HG03097 (cell line): ENCODE results near the gene HPSE2.
A peak's percentile ranks its signal among the peaks of the same experiment; 100 is the strongest.

ENCODE experiments used
- ATAC-seq: cut with Tn5 transposase; IDR thresholded peaks from one replicate; pipeline ENCODE4 v1.9.1; 2021; ENCODE audit not compliant: unreplicated experiment, low FRiP score

The HPSE2 gene

DNA sequence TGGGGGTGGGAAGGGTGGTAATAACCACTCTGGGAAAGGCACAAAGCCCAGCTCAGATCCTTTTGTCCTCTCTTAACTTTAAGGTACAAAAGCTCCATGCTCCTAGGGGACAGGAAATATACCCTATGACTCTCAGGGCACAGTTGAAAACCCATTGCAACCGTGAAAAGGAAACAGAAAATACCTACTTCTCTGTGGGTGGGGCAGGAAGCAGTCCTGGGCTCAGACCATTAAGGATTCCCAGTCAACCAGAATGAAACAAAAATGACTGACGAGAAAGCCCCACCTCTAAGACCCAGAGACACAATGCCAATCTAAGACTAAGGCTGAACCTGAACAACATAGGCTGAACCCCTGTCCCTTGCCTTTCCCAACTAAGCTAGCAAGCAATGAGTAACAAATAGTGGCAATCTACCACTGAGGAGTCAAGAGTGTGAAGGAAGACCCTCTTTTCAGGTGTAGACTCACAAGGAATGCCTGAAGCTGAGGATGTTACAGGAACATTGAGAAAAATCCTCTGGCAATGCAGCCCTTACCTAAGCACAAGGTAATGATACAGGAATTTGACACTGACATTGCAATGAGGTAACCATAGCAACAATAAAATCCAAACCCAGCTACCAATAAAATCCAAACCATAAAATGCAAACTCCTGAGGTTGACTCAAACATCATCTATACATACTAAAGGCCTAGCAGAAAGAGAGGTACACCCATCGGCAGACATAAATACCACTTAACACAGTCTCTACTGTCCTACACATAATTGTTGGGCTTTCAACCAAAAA is 380.1 kb downstream of the HPSE2 start:
- peak; percentile 77 for ATAC-seq

DNA sequence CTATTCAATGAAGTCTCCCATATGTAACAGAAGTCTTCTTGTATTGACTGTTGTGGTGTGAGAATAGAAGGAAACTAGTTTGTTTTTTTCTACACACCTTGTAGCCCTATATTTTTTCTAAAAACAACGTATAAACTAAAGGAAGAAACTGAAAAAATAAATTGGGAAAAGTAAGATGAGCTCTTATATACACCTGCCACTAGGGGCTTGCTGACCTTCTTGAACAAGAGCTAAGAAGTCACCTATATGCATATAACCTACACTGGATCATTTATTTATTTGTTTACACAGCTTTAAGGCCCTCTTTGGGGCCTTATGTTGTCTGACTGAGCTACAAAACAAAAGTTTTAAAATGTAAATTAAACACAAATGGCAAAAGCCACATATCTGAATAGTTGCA is 383.0 kb downstream of the HPSE2 start:
- ATAC-seq: no peak

DNA sequence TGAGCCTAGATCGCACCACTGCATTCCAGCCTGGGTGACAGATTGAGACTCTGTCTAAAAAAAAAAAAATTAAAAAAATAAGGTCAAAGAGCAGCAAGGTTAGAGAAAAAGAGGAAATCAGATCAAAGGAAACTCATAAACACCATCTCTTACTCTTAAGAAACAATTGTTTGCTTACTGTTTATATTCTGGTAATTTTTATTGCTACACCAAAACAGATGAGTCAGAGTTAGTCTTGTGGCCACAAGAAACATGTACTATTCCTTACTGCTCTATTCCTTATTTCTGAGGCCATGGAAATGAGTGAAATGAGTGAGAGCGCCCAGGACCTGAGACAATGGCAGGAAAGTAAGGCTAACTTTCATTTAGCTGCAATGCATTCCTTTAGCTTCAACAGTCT is 387.3 kb downstream of the HPSE2 start:
- no peak for ATAC-seq

DNA sequence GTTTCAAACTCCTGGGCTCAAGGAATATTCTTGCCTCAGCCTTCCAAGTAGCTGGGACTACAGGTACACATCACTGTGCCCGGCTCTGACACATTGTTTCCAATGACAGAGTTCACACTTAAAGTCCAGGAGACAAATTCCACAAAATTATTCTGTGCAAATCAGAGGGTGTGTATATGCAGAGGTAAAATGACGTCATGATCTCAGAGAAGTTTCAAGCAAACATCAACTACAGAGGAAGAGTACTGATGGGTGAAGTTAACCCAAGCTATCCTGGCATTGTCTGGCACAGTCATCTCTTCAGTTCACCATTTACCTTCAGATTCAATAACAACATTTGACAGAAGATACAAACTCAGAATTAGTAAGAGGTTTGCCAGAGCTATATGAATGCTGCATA is 388.9 kb downstream of the HPSE2 start:
- no peak for ATAC-seq

DNA sequence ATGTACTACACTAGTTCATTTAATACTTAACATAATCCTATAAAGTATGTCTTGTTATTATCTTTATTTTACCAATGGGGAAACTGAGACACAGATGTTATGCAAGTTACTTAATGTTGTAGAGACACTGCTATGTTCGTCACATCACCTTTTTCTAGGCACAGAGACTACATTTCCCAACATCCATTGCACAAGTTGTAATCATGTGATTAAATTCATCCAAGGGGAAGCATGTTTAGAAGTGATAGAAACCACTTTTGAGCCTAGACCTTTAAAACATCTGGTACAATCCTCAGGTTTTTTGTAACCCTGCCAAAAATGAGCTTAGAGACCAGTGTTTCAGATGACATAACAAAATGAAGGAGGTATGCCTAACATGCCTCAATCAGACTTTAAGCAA is 402.1 kb downstream of the HPSE2 start:
- no peak for ATAC-seq

DNA sequence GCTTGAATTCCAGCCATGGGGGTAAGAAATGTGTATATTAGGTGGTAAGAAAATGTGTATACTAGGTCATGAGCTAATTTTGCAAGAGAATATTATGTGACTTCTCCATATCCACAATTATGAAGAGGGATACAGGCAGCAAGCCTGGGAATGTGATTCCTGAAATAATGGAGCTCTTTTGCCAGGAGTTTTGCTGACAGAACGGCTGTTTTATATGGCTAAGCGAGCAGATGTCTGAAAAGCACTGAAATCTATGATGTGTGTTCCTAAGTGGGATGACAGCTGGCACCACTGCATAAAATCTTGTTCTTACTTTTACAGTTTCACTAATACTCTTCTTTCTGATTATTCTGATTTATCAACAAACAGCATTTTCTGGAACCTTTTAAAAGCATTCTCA is 402.9 kb downstream of the HPSE2 start:
- no peak for ATAC-seq

DNA sequence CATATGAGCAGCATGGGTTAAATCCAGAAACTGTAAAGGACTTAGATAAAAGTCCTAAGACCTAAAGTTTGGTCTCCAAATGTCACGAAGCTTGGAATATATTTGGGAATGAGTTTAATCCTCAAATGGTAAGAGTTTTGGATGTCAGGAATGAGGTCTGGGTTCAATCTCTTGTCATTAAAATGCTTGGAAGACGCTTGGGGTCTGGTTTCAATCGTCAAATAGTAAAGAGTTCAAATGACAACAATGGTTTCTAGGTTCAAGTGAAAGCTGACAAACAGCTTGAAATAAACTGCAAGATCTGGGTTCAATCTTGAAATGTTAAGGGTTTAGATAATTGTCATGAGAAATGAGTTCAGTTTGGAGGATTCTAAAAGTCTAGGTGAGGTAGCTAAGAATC is 403.5 kb downstream of the HPSE2 start:
- no peak for ATAC-seq

DNA sequence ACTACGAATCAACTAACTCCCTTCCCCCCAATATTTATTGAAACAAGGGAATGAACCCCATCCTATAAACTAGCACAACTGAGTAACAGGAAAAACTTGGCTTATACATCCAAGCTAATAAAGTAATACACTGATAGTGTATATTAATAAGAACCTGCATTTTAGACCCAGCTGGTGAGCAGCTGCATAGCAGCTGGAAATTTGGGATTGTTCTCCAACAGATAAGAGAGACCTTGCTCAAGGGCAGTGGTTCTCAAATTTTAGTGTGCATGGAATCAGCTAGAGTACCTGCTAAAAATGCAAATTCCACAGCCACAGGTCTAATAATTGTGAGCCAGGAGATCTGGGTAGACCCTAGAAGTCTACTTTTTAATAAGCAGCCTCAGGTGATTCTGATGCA is 404.3 kb downstream of the HPSE2 start:
- no peak for ATAC-seq

DNA sequence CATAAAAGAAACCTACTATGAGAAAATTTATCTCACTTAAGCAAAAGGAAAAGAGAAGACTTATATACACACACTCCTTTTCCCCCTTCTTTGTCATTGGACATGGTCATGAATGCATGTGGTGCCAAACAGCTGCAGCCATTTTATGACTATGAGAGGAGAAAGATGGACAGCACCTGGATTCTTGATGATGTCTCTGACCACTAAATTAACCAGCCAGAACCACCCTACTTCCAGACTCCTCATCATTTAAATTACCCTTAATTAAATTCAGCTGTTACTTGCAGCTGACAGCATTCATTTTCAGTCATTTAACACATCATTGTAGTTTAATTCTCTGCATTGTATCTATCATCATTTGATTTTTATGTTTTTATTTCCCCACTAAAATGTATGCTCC is 409.9 kb downstream of the HPSE2 start:
- no peak for ATAC-seq

DNA sequence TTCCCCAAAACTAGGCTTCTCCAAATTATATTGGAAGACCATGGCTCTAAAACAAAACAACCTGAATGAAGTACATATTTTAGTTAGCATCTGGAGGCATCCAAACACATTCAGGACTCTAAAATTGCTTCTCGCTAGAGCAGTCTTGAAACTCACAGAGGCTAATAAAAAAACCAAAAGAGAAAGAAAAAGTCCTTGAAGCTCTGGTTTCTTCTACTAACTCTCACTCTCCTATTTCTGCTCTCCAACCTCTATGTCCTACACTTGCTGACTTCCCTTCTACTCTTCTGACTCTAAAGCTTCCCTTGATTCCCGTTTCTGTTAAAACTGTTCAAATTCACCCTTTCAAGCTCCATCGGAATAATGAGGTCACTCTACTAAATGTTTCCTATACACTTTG is 418.3 kb downstream of the HPSE2 start:
- ATAC-seq: no peak

DNA sequence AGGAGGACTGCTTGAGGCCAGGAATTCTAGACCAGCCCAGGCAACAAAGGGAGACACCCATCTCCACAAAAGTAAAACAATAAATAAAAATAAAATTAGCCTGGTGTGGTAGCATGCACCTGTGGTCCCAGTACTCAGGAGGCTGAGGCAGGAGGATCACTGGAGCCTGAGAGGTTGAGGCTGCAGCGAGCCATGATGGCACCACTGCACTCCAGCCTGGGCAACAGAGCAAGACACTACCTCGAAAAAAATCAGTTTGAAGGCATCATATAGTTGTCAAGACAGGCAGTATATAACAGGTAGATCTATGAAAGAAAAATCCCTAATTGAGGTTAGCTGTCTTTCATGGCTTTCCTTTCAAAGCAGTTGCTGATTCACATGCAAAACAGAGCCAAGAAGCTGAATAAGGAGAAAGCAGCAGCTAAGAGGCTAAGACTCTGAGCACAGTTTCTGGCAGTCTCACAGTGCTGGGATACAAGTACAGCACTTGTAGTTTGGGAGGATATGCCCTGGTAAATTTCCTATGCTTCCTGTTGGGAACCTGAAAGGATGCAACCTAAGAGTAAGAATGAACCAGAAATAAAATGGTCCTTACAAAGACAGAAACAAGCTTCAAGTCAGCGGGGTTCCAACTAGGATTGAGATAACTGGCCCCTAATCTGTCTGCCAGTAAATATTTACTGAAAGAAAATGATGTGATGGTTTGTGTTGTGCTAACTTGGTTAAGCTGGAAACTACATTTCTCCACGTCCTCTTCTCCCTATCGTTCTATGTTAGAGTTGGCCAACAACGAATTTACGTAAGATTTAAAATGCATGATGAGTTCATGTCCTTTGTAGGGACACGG is 420.4 kb downstream of the HPSE2 start:
- ATAC-seq: no peak

DNA sequence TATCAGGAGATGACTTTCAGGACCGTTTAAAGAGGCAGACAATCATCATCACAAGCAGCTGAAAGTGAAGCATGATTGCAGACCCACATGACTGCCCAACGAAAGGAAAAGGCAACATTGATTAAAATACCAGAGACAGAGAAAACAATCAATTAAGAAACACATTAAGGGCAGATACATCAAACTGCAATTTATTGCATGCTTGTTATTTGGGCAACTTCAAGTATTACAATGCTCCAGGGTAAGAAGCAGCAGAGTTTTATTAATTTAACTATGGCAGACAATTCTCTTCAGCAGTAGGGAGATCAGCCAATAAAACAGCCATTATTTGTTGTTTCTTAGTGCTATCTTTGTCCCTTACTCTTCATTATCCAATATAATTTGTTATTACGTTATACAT is 421.2 kb downstream of the HPSE2 start:
- no peak for ATAC-seq

DNA sequence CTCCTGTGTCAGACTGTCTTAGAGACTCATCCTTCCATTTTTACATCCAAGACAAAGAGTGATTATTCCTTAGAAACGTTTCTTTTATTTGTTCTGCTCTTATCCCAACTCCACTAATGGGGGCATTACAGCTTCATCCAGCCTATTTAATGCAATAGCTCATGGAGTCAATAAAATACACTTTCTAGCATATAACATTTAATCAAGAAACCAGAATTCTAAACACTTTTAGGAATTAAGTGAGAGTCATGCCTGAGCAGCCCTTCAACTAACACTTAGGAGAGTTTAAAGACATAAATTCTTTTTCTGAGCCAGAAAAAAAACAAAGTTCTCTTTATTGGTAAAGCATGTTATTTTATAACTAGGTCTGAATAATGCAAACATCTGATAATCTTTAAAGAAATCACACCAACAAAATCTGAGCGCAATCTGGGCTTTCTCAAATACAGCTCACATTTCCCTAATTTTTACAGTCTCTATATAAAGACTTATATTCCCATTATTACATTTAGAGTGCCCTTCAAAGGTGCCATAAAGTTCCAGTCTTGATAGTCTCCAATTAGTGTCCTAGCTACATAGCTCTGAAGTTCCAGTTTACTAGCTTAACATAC is 427.3 kb downstream of the HPSE2 start:
- no peak for ATAC-seq

DNA sequence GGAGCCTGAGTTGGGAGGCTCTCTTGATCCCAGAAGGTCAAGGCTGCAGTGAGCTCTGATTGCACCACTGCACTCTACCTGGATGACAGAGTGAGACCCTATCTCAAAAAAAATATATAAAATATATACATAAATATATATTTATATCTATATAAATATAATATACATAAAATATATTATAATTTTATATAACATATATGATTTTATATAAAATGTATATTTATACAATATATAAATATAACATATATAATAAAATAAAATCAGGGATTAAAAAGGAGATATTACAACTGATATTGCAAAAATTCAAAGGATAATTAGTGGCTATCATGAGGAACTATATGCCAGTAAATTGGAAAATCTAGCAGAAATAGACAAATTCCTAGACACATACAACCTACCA is 435.4 kb downstream of the HPSE2 start:
- no peak for ATAC-seq

DNA sequence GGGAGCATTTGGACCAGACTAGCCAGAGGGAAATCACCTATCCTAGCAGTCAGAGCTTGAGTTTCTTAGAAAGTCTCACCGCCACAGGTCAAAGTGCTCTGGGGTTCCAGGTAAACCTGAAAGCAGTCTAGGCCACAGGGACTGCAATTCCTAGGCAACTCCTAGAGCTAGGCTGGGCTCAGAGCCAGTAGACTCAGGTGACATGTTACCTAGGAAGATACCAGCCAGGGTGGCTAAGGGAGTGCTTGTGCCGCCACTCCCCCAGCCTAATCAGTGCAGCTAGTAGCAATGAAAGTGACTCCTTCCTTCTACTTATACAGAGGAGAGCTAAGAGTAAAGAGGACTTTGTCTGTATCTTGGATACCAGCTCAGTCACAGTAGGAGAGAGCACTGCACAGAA is 440.2 kb downstream of the HPSE2 start:
- ATAC-seq: no peak

DNA sequence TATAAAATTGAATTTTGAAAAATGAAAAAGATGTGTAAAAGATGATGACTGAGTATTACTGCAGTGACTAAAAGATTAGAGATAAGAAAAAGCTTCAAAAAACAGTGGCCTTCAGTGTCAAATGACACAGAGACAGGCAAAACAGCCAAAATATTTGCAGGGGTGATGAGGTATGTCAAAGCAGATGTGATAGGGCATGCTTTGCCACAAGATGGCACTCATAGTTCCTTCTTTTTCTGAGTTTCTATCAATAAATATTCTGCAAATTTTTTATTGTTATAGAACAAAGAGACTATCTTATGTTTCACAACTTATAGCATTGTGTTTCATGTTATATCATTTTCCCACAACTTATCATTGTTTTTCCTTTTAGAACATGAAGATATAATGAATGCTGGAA is 444.8 kb downstream of the HPSE2 start:
- no peak for ATAC-seq

DNA sequence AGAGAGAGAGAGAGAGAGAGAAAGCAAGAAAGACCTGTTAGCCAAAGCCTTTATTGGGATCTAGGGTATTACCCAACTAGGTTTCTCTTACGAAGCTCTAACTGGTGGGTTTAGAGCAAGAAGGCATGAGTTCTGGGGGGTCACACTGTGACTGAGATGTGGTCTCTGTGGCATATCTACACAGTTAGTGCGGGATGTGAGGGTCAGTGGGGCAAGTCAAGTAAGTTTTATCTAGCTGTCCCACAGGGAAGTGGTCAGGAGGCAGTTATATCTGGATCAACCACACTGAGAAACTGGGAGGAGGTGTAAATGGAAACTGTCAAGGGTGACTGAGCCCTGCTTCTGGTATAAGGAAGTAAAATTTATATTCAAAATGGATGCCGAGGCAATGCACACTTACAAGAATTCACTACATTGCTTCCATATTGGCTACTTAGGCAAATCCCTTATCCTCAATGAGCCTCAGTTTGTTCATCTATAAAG is 457.3 kb downstream of the HPSE2 start:
- ATAC-seq: no peak

DNA sequence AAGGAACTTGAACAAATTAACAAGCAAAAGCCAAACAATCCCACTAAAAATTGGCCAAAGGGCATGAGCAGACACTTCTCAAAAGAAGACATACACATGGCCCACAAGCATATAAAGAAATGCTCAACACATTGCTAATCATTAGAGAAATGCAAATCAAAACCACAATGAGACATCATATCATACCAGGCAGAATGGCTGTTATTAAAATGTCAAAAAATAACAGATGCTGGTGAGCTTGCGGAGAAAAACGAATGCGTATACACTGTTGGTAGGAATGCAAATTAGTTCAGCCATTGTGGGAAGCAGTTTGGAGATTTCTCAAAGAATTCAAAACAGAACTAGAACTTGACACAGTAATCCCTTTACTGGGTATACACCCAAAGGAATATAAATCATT is 477.2 kb downstream of the HPSE2 start:
- ATAC-seq: no peak

DNA sequence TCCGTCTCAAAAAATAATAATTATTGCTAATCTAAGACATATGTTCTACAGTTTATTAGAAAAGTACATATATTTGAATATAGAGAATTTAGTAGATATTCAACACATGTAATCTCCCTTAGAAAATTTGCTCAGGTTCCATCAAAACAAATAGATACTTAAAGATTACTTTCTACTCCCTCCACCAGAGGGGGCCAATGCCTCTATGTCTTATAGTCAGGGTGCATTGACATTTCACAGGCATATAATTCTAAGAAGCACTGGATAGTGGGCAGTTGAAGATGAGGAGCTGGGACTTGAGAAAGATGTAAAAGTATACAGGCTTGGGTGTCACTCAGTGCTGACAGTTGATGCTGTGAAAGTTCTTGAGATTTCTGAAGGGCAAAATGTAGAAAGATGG is 487.4 kb downstream of the HPSE2 start:
- ATAC-seq: no peak

DNA sequence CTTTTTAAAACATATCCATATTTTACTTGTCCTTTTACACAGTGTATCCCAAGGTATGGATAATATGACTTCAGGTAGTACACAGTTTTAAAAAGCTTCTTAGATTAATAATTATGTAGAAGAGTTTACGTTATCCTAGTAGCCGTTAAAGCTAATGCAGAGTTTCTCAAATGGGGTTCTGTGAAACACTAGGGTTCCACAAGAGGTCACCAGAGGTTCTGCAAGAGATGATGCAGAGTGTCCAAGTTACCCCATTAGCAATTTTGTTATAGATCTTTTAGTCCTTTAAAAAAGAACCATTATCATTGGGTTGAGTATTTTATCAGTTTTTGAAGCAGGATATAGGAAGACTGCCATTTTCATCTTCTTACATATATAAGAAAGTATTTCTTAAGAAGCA is 490.0 kb downstream of the HPSE2 start:
- no peak for ATAC-seq

DNA sequence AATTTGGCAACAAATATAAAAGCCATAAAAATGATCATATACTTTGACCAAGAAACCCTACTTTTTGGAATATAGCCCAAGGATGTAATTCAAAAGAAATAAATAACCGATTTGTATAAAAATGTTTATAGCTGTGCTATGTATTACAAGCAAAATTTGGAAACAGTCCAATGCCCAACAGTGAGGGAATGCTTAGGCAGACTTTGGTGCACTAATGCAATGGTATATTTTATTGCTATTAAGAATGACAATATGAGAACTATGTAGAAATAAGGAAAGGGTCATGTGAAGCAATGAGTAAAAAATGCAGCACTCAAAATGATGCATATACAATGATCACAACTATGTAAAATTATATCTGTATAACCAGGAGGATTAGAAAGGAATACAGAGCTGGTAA is 515.1 kb downstream of the HPSE2 start:
- ATAC-seq: no peak

DNA sequence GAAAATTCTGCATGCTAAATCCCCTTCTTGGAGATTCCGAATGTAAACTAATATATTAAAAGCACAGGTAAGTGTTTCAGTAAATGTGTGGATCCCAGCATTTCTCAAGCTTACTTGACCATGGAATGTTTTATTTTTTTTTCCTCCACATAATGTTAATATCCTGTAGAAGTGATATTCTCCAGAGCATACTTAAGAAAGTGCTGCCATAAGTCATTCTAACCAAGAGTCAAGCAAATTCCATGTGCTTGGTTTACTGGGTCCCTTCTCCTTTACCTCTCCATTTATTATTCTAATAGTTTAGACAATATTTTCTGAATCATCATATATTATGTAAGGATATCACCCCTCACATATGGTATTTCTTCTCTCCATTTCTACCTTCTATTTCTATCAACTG is 522.1 kb downstream of the HPSE2 start:
- ATAC-seq: no peak
